Small intestine (tissue), 7 donors: ENCODE results near the gene GABRB2. TPM values are rescaled to one million over a fixed set of nuclear protein-coding genes. Genes with fewer than 3 reads are reported as not detected.
A peak's percentile ranks its signal among the peaks of the same experiment; 100 is the strongest.

Experiments
- DNase-seq, 2 donors: peaks; one replicate each; pipeline versions ENCODE4 v3.0.0 to v3.0.0-alpha.2; 2013
- FAIRE-seq: peaks from 2 replicates; lab custom pipeline; 2012; peaks lifted over from hg19 to GRCh38; lab: Jason Lieb, UNC
- H3K27ac ChIP-seq, 3 donors: one replicate each; pipeline ENCODE4 v1.5.1; 2013; ENCODE audit warnings: low read length in 2 of 3, mild to moderate bottlenecking in 2 of 3, control low read depth in 1 of 3, inconsistent platforms in 1 of 3, low read depth in 1 of 3, moderate library complexity in 1 of 3
- H3K27me3 ChIP-seq, 3 donors: one replicate each; pipeline ENCODE4 v1.6.1; 2013; ENCODE audit warnings: low read length in 3 of 3, inconsistent platforms in 1 of 3; ENCODE audit not compliant: control insufficient read depth in 3 of 3, insufficient read depth in 3 of 3
- H3K36me3 ChIP-seq, 3 donors: one replicate each; pipeline ENCODE4 v1.6.1; 2013; ENCODE audit warnings: low read length in 3 of 3, inconsistent platforms in 1 of 3, low read depth in 1 of 3, mild to moderate bottlenecking in 1 of 3, moderate library complexity in 1 of 3; ENCODE audit not compliant: control insufficient read depth in 3 of 3, insufficient read depth in 2 of 3
- H3K4me1 ChIP-seq, 3 donors: one replicate each; pipeline ENCODE4 v1.6.1; 2013; ENCODE audit warnings: low read length in 2 of 3, inconsistent platforms in 1 of 3, low read depth in 1 of 3, mild to moderate bottlenecking in 1 of 3, moderate library complexity in 1 of 3; ENCODE audit not compliant: control insufficient read depth in 3 of 3, insufficient read depth in 2 of 3
- H3K4me3 ChIP-seq, 3 donors: one replicate each; pipeline ENCODE4 v1.5.1; 2013; ENCODE audit warnings: low read length in 3 of 3, control low read depth in 1 of 3, inconsistent platforms in 1 of 3, low read depth in 1 of 3, mild to moderate bottlenecking in 1 of 3, moderate library complexity in 1 of 3
- H3K9me3 ChIP-seq, 2 donors: one replicate each; pipeline ENCODE4 v1.6.1; 2013; ENCODE audit warnings: low read depth in 1 of 2, low read length in 1 of 2; ENCODE audit not compliant: control insufficient read depth in 2 of 2, insufficient read depth in 1 of 2
- WGBS, 3 donors: extraction: QIAGEN DNeasy Blood & Tissue Kit; methylation state at CpG; one replicate each; pipeline ENCODE4 v1.1.7; 2013; 5-methylcytosine and 5-hydroxymethylcytosine counted together
- polyA plus RNA-seq, 4 donors: library from polyadenylated mRNA; stranded (reverse) in 3 of 4; unstranded in 1 of 4; fragments of 200-250 nt in 3 of 4; fragments of 120-200 nt in 1 of 4; gene quantifications; one replicate each; pipeline versions ENCODE4 v1.2.1 to v1.2.3, GENCODE V29; 2013
- donor health status: healthy with polysubstance abuse.
- donor health status: control.
- donor health status: control.
- donor health status: Bipolar disorder and iron deficiency.
- donor health status: healthy.

GABRB2 gene
- polyA plus RNA-seq, 4 donors = 0.22 to 3.9 (median 0.68) TPM

DNA sequence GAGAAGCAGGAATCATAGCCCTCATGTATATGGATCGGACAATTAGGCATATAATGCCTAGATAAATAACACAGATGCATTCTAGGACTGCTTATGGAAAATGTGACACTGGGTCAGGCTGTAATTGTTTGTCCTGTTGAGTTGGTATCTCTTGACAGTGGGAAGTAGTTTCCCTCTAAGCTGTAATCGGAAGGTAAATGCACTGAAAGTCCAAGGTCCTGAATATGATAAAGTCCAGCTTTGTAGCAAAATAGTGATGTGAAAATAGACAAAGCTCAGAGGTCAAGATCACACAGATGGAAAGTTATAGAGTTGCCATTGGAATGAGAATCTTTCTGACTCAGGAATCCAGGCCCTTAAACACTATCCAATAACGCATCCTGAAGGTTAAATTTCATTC is 214.2 kb downstream of the GABRB2 start:
- DNase-seq = peak; percentile 45 to 79
- Histone ChIP-seq H3K9me3 (no peaks in the 10 kb centered on the region), H3K4me1 (peaks cover 0 to 3% (median 0%) of the 10 kb centered on the region in 3 donors), H3K4me3 (no peak overlapping the region), H3K36me3 (no peaks in the 10 kb centered on the region), H3K27me3 (no peaks in the 10 kb centered on the region), H3K27ac (peak overlapping the region in 1 of 3 donors; percentile 68)
- 60 to 76% (median 63%) methylated on average over 3 of the region's 3 CpGs for WGBS, 3 donors
- no peak for FAIRE-seq

DNA sequence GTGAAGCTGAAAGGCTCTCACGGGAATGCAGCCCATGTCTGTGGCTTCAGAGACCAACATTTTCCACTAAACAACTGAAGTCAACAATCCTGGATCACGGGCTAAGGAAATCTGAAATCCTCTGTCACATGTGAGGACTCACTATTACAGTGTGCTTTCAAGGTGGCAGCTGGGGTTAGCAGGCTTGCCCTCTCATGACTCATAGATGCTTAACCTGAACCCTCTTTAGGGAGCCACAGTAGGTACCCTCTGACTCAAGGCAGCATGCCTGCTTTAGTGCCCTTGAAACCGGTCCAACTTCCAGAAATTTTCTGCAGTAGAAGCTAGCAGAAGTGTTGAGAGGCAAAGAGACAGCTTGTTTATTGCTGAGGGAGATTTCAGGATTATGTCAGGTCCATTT is 232.5 kb downstream of the GABRB2 start:
- Histone ChIP-seq H3K27me3 (no peaks in the 10 kb centered on the region), H3K4me1 (no peaks in the 10 kb centered on the region), H3K36me3 (no peaks in the 10 kb centered on the region), H3K27ac (no peak overlapping the region), H3K9me3 (no peaks in the 10 kb centered on the region), H3K4me3 (no peak overlapping the region)
- no peak for FAIRE-seq
- peak in 1 of 2 donors; percentile 1 for DNase-seq
- WGBS, 3 donors = 77 to 87% (median 78%) methylated on average over 3 of the region's 3 CpGs

DNA sequence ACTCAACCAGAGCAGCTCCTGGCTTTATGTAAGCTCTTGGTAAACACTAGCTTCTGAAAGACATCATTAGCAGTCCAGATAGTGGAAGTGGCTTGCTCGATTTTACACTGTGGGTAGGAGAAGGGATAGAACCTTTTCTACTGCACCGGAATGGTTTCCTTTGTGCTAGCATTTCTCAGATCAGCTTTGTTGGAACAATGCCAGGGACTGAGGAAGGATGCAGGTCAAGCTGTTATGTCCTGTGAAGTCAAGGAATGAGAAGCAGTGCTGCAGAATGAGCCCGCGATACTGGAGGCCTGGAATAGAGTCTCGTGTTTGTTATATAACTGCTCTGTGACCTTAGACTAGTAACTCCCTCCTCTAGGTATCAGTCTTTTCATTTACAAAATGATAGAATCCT is 233.6 kb downstream of the GABRB2 start:
- no peaks in the 10 kb centered on the region for H3K27me3 ChIP-seq
- no peak overlapping the region for H3K4me3 ChIP-seq
- no peaks in the 10 kb centered on the region for H3K9me3 ChIP-seq
- H3K27ac ChIP-seq = no peak overlapping the region
- no peaks in the 10 kb centered on the region for H3K4me1 ChIP-seq
- DNase-seq (peak in 1 of 2 donors; percentile 5), FAIRE-seq (no peak)
- WGBS, 3 donors = 59 to 85% (median 61%) methylated on average over 5 of the region's 5 CpGs
- H3K36me3 ChIP-seq = no peaks in the 10 kb centered on the region

DNA sequence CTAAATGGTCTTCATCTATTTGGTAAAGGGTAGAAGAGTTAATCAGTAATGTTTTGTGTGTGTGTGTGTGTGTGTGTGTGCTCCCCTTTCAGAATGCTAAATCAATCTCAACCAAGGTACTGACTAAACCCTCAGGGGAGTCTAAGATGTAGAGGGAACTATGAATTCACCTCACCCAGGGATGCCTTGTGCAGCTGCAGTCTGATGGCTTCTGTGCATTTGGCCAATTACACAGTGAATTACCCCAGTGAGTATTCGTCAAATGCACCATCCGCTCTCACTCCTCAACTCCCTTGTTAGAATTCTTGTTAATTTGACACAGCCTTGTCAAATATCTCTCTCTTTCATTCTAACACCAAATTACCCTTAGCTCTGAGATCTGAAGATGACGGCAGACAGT is 234.6 kb downstream of the GABRB2 start:
- FAIRE-seq = no peak
- H3K27ac ChIP-seq = no peak overlapping the region
- WGBS, 3 donors = 82 to 92% (median 89%) methylated on average over 3 of the region's 3 CpGs
- no peaks in the 10 kb centered on the region for H3K9me3 ChIP-seq
- no peaks in the 10 kb centered on the region for H3K27me3 ChIP-seq
- no peak for DNase-seq
- H3K36me3 ChIP-seq = no peaks in the 10 kb centered on the region
- no peak overlapping the region for H3K4me3 ChIP-seq
- H3K4me1 ChIP-seq = no peaks in the 10 kb centered on the region

DNA sequence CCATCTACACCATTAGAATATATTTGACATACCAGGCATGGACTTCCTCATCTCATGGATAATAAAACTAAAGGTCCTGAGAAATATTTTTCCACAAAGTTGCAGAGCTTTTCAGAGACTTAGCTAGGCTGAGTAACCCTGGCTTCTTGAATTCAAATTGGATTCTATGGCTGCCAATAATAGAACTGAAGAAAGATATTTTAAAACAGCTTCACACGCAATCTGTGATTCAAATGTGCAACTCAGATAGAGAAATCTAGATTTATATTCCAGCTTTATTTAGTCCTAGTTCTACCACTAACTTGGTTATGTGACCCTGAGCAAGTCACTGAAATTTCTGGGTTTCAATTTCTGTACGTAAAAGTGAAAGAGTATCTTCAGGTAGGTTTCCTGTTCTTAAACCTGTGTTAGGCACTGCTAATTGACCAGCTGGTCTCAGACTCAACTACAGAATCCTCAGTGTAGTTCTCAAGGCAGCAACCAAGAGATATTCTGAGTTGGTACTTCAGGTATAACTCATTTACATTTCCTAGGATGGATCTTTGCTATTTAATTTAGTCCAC is 235.3 kb downstream of the GABRB2 start:
- no peak overlapping the region for H3K4me3 ChIP-seq
- H3K36me3 ChIP-seq = no peaks in the 10 kb centered on the region
- H3K9me3 ChIP-seq = no peaks in the 10 kb centered on the region
- no peaks in the 10 kb centered on the region for H3K4me1 ChIP-seq
- H3K27ac ChIP-seq = no peak overlapping the region
- 85 to 92% (median 88%) methylated on average over 2 of the region's 2 CpGs for WGBS, 3 donors
- DNase-seq = no peak
- FAIRE-seq = no peak
- H3K27me3 ChIP-seq = no peaks in the 10 kb centered on the region

DNA sequence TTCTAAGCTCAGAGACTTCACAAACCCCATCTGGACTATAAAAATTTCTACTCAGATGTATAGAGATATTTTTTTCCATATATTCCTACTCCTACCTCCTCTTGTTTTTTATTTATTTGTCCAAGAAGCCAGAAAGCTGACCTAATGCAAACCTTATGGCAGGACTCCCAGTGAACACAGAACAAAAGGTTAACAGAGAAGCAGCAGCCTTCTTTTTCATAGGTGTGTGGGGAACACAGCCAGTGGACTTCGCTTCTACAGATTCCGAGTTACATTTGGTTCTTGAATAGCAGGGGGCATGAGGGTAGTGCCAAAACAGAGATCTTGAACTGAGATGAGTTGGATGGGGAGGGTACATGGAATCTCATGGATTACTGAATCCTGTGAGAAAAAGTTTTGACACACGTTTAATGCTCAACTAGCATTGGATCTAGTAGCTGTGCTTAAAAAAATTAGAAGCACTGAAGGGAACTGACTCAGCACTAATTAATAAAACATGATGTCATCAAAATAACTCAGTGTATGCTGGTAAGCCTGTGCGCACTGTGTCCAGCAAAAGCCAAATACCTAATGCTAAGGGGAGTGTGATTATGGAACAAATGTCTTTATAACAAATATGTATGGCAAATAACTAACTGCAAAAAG is 240.1 kb downstream of the GABRB2 start:
- FAIRE-seq = no peak
- H3K4me1 ChIP-seq = no peaks in the 10 kb centered on the region
- H3K9me3 ChIP-seq = no peaks in the 10 kb centered on the region
- no peaks in the 10 kb centered on the region for H3K36me3 ChIP-seq
- no peak overlapping the region for H3K27ac ChIP-seq
- no peaks in the 10 kb centered on the region for H3K27me3 ChIP-seq
- no peak overlapping the region for H3K4me3 ChIP-seq
- 69 to 86% (median 84%) methylated on average over 4 of the region's 4 CpGs for WGBS, 3 donors
- no peak for DNase-seq

DNA sequence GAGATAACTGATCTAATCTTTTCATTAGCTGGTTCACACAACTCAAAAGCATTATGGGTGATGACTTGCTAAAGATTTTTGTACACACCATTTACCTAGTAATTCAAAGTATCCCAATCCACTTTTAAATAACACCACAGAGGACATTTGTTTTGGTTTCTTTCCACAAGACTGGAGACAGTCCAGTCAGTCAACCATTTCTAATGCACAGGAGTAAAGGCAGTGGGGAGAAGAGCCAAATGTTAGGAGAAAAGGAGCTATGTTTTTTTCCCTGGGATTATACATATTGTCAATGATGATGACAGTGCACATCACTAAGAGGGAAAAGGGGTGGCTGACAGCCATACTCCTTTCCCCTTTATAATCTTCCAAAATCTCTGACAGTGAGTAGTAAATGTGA is 240.9 kb downstream of the GABRB2 start:
- Histone ChIP-seq H3K4me1 (no peaks in the 10 kb centered on the region), H3K9me3 (no peaks in the 10 kb centered on the region), H3K27me3 (no peaks in the 10 kb centered on the region), H3K36me3 (no peaks in the 10 kb centered on the region), H3K27ac (no peak overlapping the region), H3K4me3 (no peak overlapping the region)
- FAIRE-seq (no peak), DNase-seq (no peak)

DNA sequence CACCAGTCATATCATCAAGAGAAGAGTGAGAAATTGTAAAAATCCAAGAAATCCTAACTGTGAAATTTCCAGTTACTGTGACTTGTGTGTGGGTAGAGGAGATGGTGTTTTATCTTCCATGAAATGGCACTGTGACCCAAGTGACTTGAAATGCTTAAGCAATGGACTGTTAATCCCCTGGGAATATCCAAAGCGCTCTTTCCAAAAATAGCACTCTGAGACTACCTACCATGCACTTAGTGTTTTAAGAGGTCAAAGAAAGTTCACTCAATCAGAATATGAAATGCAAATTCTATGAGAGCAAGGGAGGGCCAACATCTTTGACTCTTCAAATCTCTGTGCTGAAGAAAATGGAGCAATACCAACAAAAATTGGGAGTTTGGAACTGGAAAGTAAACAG is 244.0 kb downstream of the GABRB2 start:
- FAIRE-seq = no peak
- 69 to 94% (median 92%) methylated on average over 1 of the region's 1 CpG for WGBS, 3 donors
- DNase-seq = no peak

DNA sequence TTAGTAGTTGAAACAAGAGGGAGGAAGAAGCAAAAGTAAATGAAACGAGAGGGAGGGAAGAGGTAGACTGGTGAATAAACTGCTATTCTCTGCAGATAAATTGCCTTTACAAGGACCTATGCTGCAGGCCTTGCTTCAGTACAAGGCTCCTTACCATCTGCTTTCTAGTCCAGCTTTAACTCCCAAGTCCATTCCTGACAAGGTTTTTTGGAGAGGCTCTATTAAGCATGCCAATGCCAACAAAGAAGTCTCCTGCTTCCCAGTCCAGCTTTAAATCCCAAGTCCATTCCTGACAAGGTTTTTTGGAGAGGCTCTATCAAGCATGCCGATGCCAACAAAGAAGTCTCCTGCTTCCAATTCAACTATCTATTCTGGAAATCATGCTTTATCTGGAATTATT is 244.9 kb downstream of the GABRB2 start:
- DNase-seq (no peak), FAIRE-seq (no peak)
- 77 to 87% (median 82%) methylated on average over 2 of the region's 2 CpGs for WGBS, 3 donors
- no peaks in the 10 kb centered on the region for H3K27me3 ChIP-seq
- H3K27ac ChIP-seq = no peak overlapping the region
- H3K36me3 ChIP-seq = no peaks in the 10 kb centered on the region
- H3K4me1 ChIP-seq = no peaks in the 10 kb centered on the region
- no peaks in the 10 kb centered on the region for H3K9me3 ChIP-seq
- H3K4me3 ChIP-seq = no peak overlapping the region

More for the DNA sequence above, 244.0 kb downstream of the GABRB2 start:
- no peaks in the 10 kb centered on the region for H3K36me3 ChIP-seq
- no peaks in the 10 kb centered on the region for H3K4me1 ChIP-seq
- no peaks in the 10 kb centered on the region for H3K9me3 ChIP-seq
- H3K27ac ChIP-seq = no peak overlapping the region
- H3K4me3 ChIP-seq = no peak overlapping the region
- no peaks in the 10 kb centered on the region for H3K27me3 ChIP-seq
